ENCODE results near the gene CACUL1. TPM values are rescaled to one million over a fixed set of nuclear protein-coding genes. Genes with fewer than 3 reads are reported as not detected.

CACUL1 gene
- 34.0 and 37.5 TPM in 2 replicates for total RNA-seq
- long read RNA-seq, partial matches to known transcripts = 0 of 4 reads
- long read RNA-seq, other reads (novel, unspliced or antisense) = 4 of 4 reads

- Mint-ChIP-seq H3K9me3 (ENCODE audit: unreplicated experiment) (no peaks in the 10 kb centered on the region), H3K4me1 (ENCODE audit: unreplicated experiment) (peaks cover 24% of the 10 kb centered on the region), H3K27me3 (ENCODE audit: unreplicated experiment) (peaks cover 12% of the 10 kb centered on the region), H3K27ac (ENCODE audit: unreplicated experiment) (peak within 1 kb of the TSS; percentile 91), H3K36me3 (ENCODE audit: unreplicated experiment) (no peaks in the 10 kb centered on the region), H3K4me3 (ENCODE audit: unreplicated experiment) (peak within 1 kb of the TSS; percentile 95)
- TF ChIP-seq CTCF (IDR thresholded peaks at IDR 0.05) = no peak
- DNase-seq (ENCODE audit: extremely low spot score, unreplicated experiment) = peak; percentile 100
Observed at GRCh38 chr10:118754556-118755423, at the start of gene CACUL1. Gene CACUL1, minus strand, starts transcription at chr10:118754970. Its CDS starts 208 bp downstream, at chr10:118754762.

GRCh38 chr10:118804262-118804773 is 49.5 kb upstream of the CACUL1 start:
- no peaks in the 10 kb centered on the region for H3K36me3 Mint-ChIP-seq (ENCODE audit: unreplicated experiment)
- H3K27ac Mint-ChIP-seq (ENCODE audit: unreplicated experiment) = no peak overlapping the region
- no peak for DNase-seq (ENCODE audit: extremely low spot score, unreplicated experiment)
- H3K9me3 Mint-ChIP-seq (ENCODE audit: unreplicated experiment) = no peaks in the 10 kb centered on the region
- peaks cover 8% of the 10 kb centered on the region for H3K27me3 Mint-ChIP-seq (ENCODE audit: unreplicated experiment)
- no peak for TF ChIP-seq CTCF (IDR thresholded peaks at IDR 0.05)
- no peaks in the 10 kb centered on the region for H3K4me1 Mint-ChIP-seq (ENCODE audit: unreplicated experiment)
- H3K4me3 Mint-ChIP-seq (ENCODE audit: unreplicated experiment) = no peak overlapping the region

GRCh38 chr10:118802126-118802793 is 47.5 kb upstream of the CACUL1 start:
- peaks cover 8% of the 10 kb centered on the region for H3K27me3 Mint-ChIP-seq (ENCODE audit: unreplicated experiment)
- no peak for DNase-seq (ENCODE audit: extremely low spot score, unreplicated experiment)
- H3K4me1 Mint-ChIP-seq (ENCODE audit: unreplicated experiment) = no peaks in the 10 kb centered on the region
- H3K36me3 Mint-ChIP-seq (ENCODE audit: unreplicated experiment) = no peaks in the 10 kb centered on the region
- no peak for TF ChIP-seq CTCF (IDR thresholded peaks at IDR 0.05)
- H3K27ac Mint-ChIP-seq (ENCODE audit: unreplicated experiment) = no peak overlapping the region
- H3K4me3 Mint-ChIP-seq (ENCODE audit: unreplicated experiment) = no peak overlapping the region
- no peaks in the 10 kb centered on the region for H3K9me3 Mint-ChIP-seq (ENCODE audit: unreplicated experiment)

GRCh38 chr10:118800920-118801319 is 46.1 kb upstream of the CACUL1 start:
- no peaks in the 10 kb centered on the region for H3K9me3 Mint-ChIP-seq (ENCODE audit: unreplicated experiment)
- peaks cover 8% of the 10 kb centered on the region for H3K27me3 Mint-ChIP-seq (ENCODE audit: unreplicated experiment)
- no peaks in the 10 kb centered on the region for H3K4me1 Mint-ChIP-seq (ENCODE audit: unreplicated experiment)
- no peaks in the 10 kb centered on the region for H3K36me3 Mint-ChIP-seq (ENCODE audit: unreplicated experiment)
- no peak overlapping the region for H3K27ac Mint-ChIP-seq (ENCODE audit: unreplicated experiment)
- TF ChIP-seq CTCF (IDR thresholded peaks at IDR 0.05) = peak; percentile 49
- no peak for DNase-seq (ENCODE audit: extremely low spot score, unreplicated experiment)
- H3K4me3 Mint-ChIP-seq (ENCODE audit: unreplicated experiment) = no peak overlapping the region

GRCh38 chr10:118799777-118800176 is 45.0 kb upstream of the CACUL1 start:
- DNase-seq (ENCODE audit: extremely low spot score, unreplicated experiment) = no peak
- no peak overlapping the region for H3K27ac Mint-ChIP-seq (ENCODE audit: unreplicated experiment)
- H3K36me3 Mint-ChIP-seq (ENCODE audit: unreplicated experiment) = no peaks in the 10 kb centered on the region
- no peak for TF ChIP-seq CTCF (IDR thresholded peaks at IDR 0.05)
- peaks cover 8% of the 10 kb centered on the region for H3K27me3 Mint-ChIP-seq (ENCODE audit: unreplicated experiment)
- no peak overlapping the region for H3K4me3 Mint-ChIP-seq (ENCODE audit: unreplicated experiment)
- H3K9me3 Mint-ChIP-seq (ENCODE audit: unreplicated experiment) = no peaks in the 10 kb centered on the region
- H3K4me1 Mint-ChIP-seq (ENCODE audit: unreplicated experiment) = no peaks in the 10 kb centered on the region
